ENCODE data around the gene CMBL. TPM values are rescaled to one million over a fixed set of nuclear protein-coding genes. Genes with fewer than 3 reads are reported as not detected.

The CMBL gene
- total and polyA plus RNA-seq, 2 of the 13 experiments (the other 11 are each of a cell fraction or from before 2014, with no cell fraction given), result 11.5 to 17.0 TPM

- no peak overlapping the region for H3K9ac ChIP-seq (ENCODE audit: insufficient read depth, low read depth, low read length)
- no peaks in the 10 kb centered on the region for H3K27me3 ChIP-seq (ENCODE audit: control insufficient read depth in 1 of 2, insufficient read depth in 2 of 2, low read length in 2 of 2)
- ChIA-PET CTCF (ENCODE audit: low intra/inter-chr PET ratio, low total read pairs) (no interaction called here), POLR2A (interaction anchor here (1.3 kb wide), 1 partner anchor 16 kb away, joined by 3 read pairs; the partner anchor contains the start of gene MARCHF6)
- no peaks in the 10 kb centered on the region for H4K20me1 ChIP-seq (ENCODE audit: insufficient read depth, low read length)
- peaks cover 18% of the 10 kb centered on the region for H3K4me1 ChIP-seq (ENCODE audit: insufficient read depth, low read length)
- in situ Hi-C loops (cut with HindIII; ENCODE audit: extremely low pct_ligation_motif_present, low pct_unique_long_range_greater_than_20kb), result no loop called here
- DNase-seq (ENCODE audit: low spot score) (no peak), ATAC-seq (no peak), FAIRE-seq (no peak)
- H3K27ac ChIP-seq (ENCODE audit: extremely low read length, insufficient read depth, low read length), result no peak overlapping the region
- H3K4me3 ChIP-seq (replicated peaks in 1 of 3; ENCODE audit: insufficient read depth in 1 of 3, low read depth in 2 of 3, low read length in 3 of 3), result no peak overlapping the region
- H2AFZ ChIP-seq (ENCODE audit: low read length), result no peak overlapping the region
- no peak overlapping the region for H3K4me2 ChIP-seq (ENCODE audit: low read depth, low read length)
- no TSS peak for BruUV-seq (replicated peaks)
- no peaks in the 10 kb centered on the region for H3K79me2 ChIP-seq (ENCODE audit: insufficient read depth, low read length)
- intact Hi-C loops (cut with micrococcal nuclease; ENCODE audit: unreplicated experiment), result no loop called here
- TF ChIP-seq ZFP36L1 (CRISPR knock-in tag; IDR thresholded peaks at IDR 0.05) (no peak), IKZF5 (CRISPR knock-in tag; IDR thresholded peaks at IDR 0.05) (no peak), TBX3 (IDR thresholded peaks at IDR 0.05; ENCODE audit: borderline replicate concordance) (no peak), FLYWCH1 (CRISPR knock-in tag; IDR thresholded peaks at IDR 0.05) (no peak), POGK (CRISPR knock-in tag; conservative IDR thresholded peaks at IDR 0.05) (no peak), ATF3 (CRISPR knock-in tag; IDR thresholded peaks at IDR 0.05) (no peak), PHF21A (CRISPR knock-in tag; IDR thresholded peaks at IDR 0.05) (no peak), HOXD1 (CRISPR knock-in tag; IDR thresholded peaks at IDR 0.05) (no peak), BCLAF1 (IDR thresholded peaks at IDR 0.05) (no peak), PAX8 (CRISPR knock-in tag; IDR thresholded peaks at IDR 0.05; ENCODE audit: borderline replicate concordance) (no peak), ZNF589 (CRISPR knock-in tag; conservative IDR thresholded peaks at IDR 0.05) (no peak), ZNF432 (CRISPR knock-in tag; IDR thresholded peaks at IDR 0.05; ENCODE audit: borderline replicate concordance) (no peak), PLRG1 (conservative IDR thresholded peaks at IDR 0.05) (no peak)
- WGBS (ENCODE audit: low lambda C conversion rate), result 96% methylated on average over 4 of the region's 4 CpGs
- H3K36me3 ChIP-seq (replicated peaks in 1 of 2; ENCODE audit: control insufficient read depth in 1 of 2, insufficient read depth in 2 of 2, low read length in 2 of 2), result no peaks in the 10 kb centered on the region
- H3K9me3 ChIP-seq (ENCODE audit: low read length), result no peaks in the 10 kb centered on the region
Observed at GRCh38 chr5:10337107-10337506, 29.4 kb upstream of the CMBL start.

Data from HepG2 (cell line).